K562 (cell line): ENCODE results near the gene STK11. TPM values are rescaled to one million over a fixed set of nuclear protein-coding genes. Genes with fewer than 3 reads are reported as not detected.

Experiments
- CBX8 ChIP-seq: fragments of 200-600 bp; sonication (generic); IDR thresholded peaks from 2 replicates; pipeline ENCODE4 v1.6.1; 2012; ENCODE audit warnings: borderline replicate concordance, mixed run types, low read depth, mild to moderate bottlenecking, moderate library complexity, mixed read lengths, low read length, control low read depth, inconsistent platforms; ENCODE audit not compliant: poor library complexity, severe bottlenecking; ENCODE audit errors: extremely low read depth
- DPF2 ChIP-seq: fragments of 450-650 bp; IDR thresholded peaks from 2 replicates; pipeline ENCODE4 v1.6.1; 2016
- FOXK1 ChIP-seq: sonication (generic); formaldehyde crosslinking; IDR thresholded peaks from 2 replicates; pipeline ENCODE4 v1.8.0; 2022; ENCODE audit warnings: missing genetic modification reagents, mild to moderate bottlenecking, borderline replicate concordance
- PML ChIP-seq: IDR thresholded peaks from 2 replicates; pipeline ENCODE4 v1.6.1; 2012; ENCODE audit warnings: low read length, inconsistent platforms
- POLR2AphosphoS2 ChIP-seq: IDR thresholded peaks from 2 replicates; pipeline ENCODE4 v1.6.1; 2012; ENCODE audit warnings: low read length, improper control_type of control experiment
- PYGO2 ChIP-seq: fragments of 450-650 bp; IDR thresholded peaks from 2 replicates; pipeline ENCODE4 v1.6.1; 2016; ENCODE audit warnings: mild to moderate bottlenecking, missing genetic modification characterization, moderate library complexity, missing compliant biosample characterization
- RBM22 ChIP-seq: fragments of 200-400 bp; formaldehyde crosslinking; IDR thresholded peaks from 2 replicates; pipeline ENCODE4 v1.6.1; 2018; ENCODE audit warnings: low read length, low read depth; ENCODE audit not compliant: poor library complexity, severe bottlenecking
- RBM34 ChIP-seq: fragments of 200-400 bp; formaldehyde crosslinking; IDR thresholded peaks from 2 replicates; pipeline ENCODE4 v1.6.1; 2018; ENCODE audit warnings: low read length, borderline replicate concordance; ENCODE audit not compliant: insufficient read depth
- RHOXF2B ChIP-seq: fragments of 250-450 bp; sonication (Bioruptor Pico); conservative IDR thresholded peaks from 2 replicates; pipeline ENCODE4 v1.5.1; 2021
- SP2 ChIP-seq: IDR thresholded peaks from 2 replicates; pipeline ENCODE4 v1.6.1; 2011; ENCODE audit warnings: mild to moderate bottlenecking, low read depth, low read length, moderate library complexity; ENCODE audit not compliant: poor library complexity, severe bottlenecking; ENCODE audit errors: extremely low read depth
- TAF7 ChIP-seq: fragments of 450-650 bp; IDR thresholded peaks from 2 replicates; pipeline ENCODE4 v1.6.1; 2016; ENCODE audit warnings: missing genetic modification characterization, missing compliant biosample characterization
- TAL1 ChIP-seq: fragments of 450-650 bp; IDR thresholded peaks from 2 replicates; pipeline ENCODE4 v1.6.1; 2016; ENCODE audit warnings: mild to moderate bottlenecking
- TCF7L2 ChIP-seq: fragments of 150-350 bp; IDR thresholded peaks from 2 replicates; pipeline ENCODE4 v1.6.1; 2016; ENCODE audit warnings: low read depth, mild to moderate bottlenecking, low read length, moderate library complexity
- ZNF384 ChIP-seq: IDR thresholded peaks from 2 replicates; pipeline ENCODE4 v1.6.1; 2012; ENCODE audit warnings: low read depth, low read length, improper control_type of control experiment
- ZNF41 ChIP-seq: fragments of 250-450 bp; sonication (Bioruptor Pico); conservative IDR thresholded peaks from 2 replicates; pipeline ENCODE4 v1.4.0; 2020; ENCODE audit warnings: mild to moderate bottlenecking
- polyA plus RNA-seq, 8 experiments: library from polyadenylated mRNA; depleted of rRNA in 4 of 8; stranded (reverse) in 5 of 8; unstranded in 3 of 8; fragments of >200 nt; fragmentation: Nextera tagmentation in 2 of 8; fragmentation: Illumina TruSeq in 1 of 8; extraction: Ambion mirVana in 2 of 8; extraction: Trizol in 1 of 8; gene quantifications; 2 replicates each; pipeline versions ENCODE4 v1.2.1 to v1.2.3, GENCODE V29; 2011 to 2014; ENCODE audit warnings: inconsistent platforms in 1 of 8, missing spikeins in 1 of 8
- total RNA-seq, 7 experiments: library from RNA; depleted of rRNA in 6 of 7; stranded (reverse); fragments of >200 nt in 6 of 7; fragmentation: Illumina TruSeq in 2 of 7; extraction: Trizol in 2 of 7; gene quantifications; 2 replicates each; pipeline versions ENCODE4 v1.2.1 to v1.2.3, GENCODE V29; 2011 to 2021; ENCODE audit warnings: low replicate concordance in 1 of 7
- TF ChIP-seq, protein P1 (sequence below): fragments of 250-450 bp; sonication (Bioruptor Pico); IDR thresholded peaks from 2 replicates; pipeline ENCODE4 v1.5.0; 2021; ENCODE audit warnings: mild to moderate bottlenecking, moderate library complexity
- TF ChIP-seq, protein P2 (sequence below): fragments of 250-450 bp; sonication (Bioruptor Pico); IDR thresholded peaks from 2 replicates; pipeline ENCODE4 v1.5.0; 2022; ENCODE audit warnings: mild to moderate bottlenecking
- TF ChIP-seq, protein P3 (sequence below): fragments of 250-450 bp; sonication (Bioruptor Pico); IDR thresholded peaks from 2 replicates; pipeline ENCODE4 v1.5.0; 2020; ENCODE audit warnings: mild to moderate bottlenecking, borderline replicate concordance
- TF ChIP-seq, protein P4 (sequence below): fragments of 250-450 bp; sonication (Bioruptor Pico); IDR thresholded peaks from 2 replicates; pipeline ENCODE4 v1.8.0; 2021; ENCODE audit warnings: mild to moderate bottlenecking, moderate library complexity

STK11 gene
- total and polyA plus RNA-seq, 9 of the 15 experiments (the other 6 are each of a cell fraction or from before 2014, with no cell fraction given), result 0.15 to 96.5 (median 31.7) TPM

DNA sequence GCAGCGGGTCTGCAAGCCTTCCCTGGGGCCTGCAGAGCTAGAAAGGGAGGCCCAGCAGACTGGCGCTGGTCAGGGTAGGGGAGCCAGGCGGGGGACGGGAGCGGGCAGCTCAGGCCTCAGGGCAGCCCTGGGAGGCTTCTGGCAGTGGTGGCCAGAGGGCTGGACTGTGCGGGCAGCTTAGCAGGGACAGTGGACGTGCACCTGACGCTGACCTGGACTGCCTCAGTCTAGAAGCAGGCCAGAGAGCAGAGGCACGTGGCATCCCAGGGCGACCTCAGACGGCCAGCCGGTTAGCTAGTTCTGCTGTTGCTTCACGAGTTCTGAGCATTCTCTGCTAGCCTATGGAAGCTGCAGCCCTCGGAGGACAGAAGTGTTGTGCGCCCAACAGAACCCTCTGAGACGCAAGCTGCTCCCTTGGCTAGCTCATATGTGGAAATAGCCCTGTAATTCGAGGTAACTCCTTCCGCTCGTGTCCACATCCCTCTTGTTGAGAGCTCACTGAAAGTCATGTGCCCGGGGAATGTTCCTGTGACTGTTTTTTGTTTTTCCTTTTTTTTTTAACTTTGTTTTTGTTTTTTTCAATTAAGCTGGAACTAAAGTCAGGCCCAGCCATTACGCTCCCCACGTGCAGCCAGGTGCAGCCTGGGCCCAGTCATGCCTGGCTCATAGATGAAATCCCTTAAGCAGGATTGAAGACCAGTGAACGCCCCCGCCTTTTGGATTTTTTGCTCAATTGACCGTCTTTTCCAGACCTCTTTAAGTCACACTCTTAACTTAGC, 67.9 kb downstream of the STK11 start (continued):
- TF ChIP-seq SP2, result no peak
- TF ChIP-seq POLR2AphosphoS2, result peak; percentile 4; the same call in 1 of the 2 replicates
- no peak for TF ChIP-seq RBM34
- TF ChIP-seq RHOXF2B (CRISPR knock-in tag), result no peak
- TF ChIP-seq CBX8, result no peak
- TF ChIP-seq, protein P1, sequence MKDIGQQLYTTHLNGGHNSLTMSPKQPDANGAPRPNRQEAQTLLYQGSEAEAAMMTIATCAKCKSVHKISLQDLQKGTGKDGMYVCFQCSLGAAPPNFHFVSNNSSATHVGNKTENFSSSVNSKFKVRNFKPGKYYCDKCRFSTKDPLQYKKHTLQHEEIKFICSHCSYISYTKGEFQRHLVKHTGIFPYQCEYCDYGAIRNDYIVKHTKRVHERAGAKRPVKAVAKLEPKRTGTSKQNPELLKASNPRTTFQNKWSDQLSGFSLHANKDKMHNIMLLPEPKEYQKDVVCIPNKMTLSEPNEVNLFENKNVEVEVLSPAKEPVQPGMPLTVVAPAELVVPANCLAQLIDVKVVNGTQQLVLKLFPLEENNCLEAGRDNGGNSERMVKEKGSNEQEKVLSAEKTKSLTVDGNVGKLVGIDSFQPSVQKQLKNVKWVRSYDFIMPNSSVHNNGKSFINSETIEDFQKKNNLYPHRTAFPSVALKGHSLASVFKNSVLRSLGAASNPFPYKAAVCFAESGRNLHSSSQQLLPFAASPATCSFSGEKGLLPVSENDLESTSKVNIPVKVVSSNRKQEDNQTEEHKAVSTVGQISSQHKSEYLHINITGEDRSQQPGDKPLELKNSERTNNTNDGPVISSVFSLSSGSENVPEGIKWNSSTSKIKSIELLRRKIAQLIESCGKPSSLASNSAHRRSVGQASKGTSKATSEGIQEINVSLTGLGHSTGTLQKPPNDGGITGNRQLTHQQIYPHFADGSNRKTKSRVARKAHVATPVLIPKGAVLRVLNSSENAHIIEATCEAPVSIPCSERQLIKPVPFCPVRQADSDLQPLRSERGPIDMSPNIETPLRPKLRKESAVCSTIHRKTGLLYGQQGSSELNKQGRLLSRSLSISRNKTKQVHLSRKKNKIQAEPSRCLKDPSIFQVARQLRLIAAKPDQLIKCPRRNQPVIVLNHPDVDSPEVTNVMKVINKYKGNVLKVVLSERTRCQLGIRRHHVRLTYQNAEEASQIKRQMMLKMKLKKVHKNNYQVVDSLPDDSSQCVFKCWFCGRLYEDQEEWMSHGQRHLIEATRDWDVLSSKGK (CRISPR knock-in tag), result no peak
- TF ChIP-seq TAL1, result no peak
- TF ChIP-seq, protein P2, sequence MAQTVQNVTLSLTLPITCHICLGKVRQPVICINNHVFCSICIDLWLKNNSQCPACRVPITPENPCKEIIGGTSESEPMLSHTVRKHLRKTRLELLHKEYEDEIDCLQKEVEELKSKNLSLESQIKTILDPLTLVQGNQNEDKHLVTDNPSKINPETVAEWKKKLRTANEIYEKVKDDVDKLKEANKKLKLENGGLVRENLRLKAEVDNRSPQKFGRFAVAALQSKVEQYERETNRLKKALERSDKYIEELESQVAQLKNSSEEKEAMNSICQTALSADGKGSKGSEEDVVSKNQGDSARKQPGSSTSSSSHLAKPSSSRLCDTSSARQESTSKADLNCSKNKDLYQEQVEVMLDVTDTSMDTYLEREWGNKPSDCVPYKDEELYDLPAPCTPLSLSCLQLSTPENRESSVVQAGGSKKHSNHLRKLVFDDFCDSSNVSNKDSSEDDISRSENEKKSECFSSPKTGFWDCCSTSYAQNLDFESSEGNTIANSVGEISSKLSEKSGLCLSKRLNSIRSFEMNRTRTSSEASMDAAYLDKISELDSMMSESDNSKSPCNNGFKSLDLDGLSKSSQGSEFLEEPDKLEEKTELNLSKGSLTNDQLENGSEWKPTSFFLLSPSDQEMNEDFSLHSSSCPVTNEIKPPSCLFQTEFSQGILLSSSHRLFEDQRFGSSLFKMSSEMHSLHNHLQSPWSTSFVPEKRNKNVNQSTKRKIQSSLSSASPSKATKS, result no peak
- TF ChIP-seq ZNF41 (CRISPR knock-in tag), result no peak
- peak; percentile 43 for TF ChIP-seq RBM22
- 0 out of 2 replicates have a peak, but pooled peaks have one; percentile 18 for TF ChIP-seq PML
- TF ChIP-seq TCF7L2, result no peak
- TF ChIP-seq PYGO2 (tag), result no peak
- no peak for TF ChIP-seq TAF7 (tag)
- TF ChIP-seq, protein P3, sequence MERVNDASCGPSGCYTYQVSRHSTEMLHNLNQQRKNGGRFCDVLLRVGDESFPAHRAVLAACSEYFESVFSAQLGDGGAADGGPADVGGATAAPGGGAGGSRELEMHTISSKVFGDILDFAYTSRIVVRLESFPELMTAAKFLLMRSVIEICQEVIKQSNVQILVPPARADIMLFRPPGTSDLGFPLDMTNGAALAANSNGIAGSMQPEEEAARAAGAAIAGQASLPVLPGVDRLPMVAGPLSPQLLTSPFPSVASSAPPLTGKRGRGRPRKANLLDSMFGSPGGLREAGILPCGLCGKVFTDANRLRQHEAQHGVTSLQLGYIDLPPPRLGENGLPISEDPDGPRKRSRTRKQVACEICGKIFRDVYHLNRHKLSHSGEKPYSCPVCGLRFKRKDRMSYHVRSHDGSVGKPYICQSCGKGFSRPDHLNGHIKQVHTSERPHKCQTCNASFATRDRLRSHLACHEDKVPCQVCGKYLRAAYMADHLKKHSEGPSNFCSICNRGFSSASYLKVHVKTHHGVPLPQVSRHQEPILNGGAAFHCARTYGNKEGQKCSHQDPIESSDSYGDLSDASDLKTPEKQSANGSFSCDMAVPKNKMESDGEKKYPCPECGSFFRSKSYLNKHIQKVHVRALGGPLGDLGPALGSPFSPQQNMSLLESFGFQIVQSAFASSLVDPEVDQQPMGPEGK (CRISPR knock-in tag), result no peak
- TF ChIP-seq ZNF384, result no peak
- TF ChIP-seq, protein P4, sequence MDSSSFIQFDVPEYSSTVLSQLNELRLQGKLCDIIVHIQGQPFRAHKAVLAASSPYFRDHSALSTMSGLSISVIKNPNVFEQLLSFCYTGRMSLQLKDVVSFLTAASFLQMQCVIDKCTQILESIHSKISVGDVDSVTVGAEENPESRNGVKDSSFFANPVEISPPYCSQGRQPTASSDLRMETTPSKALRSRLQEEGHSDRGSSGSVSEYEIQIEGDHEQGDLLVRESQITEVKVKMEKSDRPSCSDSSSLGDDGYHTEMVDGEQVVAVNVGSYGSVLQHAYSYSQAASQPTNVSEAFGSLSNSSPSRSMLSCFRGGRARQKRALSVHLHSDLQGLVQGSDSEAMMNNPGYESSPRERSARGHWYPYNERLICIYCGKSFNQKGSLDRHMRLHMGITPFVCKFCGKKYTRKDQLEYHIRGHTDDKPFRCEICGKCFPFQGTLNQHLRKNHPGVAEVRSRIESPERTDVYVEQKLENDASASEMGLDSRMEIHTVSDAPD (CRISPR knock-in tag), result no peak
- no peak for TF ChIP-seq DPF2
- TF ChIP-seq FOXK1 (CRISPR knock-in tag), result no peak
